Renal cortex interstitium (tissue), 11 donors: ENCODE data around the gene TBC1D16. TPM values are rescaled to one million over a fixed set of nuclear protein-coding genes. Genes with fewer than 3 reads are reported as not detected.

Source experiments
- DNase-seq, 11 donors: peaks; one replicate each; pipeline ENCODE4 v3.0.0-alpha.2; 2013; ENCODE audit warnings: low read depth in 9 of 11, low spot score in 4 of 11; ENCODE audit errors: extremely low read depth in 1 of 11
- polyA plus RNA-seq, 3 donors: library from polyadenylated mRNA; unstranded; fragments of 120-200 nt; gene quantifications; one replicate each; pipeline ENCODE4 v1.2.1, GENCODE V29; 2013; ENCODE audit not compliant: insufficient read length in 3 of 3

TBC1D16 gene
- polyA plus RNA-seq, 3 donors = 33.9 to 40.3 (median 40.0) TPM

- DNase-seq = no peak
These were observed 107.8 kb downstream of the TBC1D16 start for GRCh38 chr17:79927688-79928501.

- no peak for DNase-seq
These were observed 108.5 kb downstream of the TBC1D16 start for GRCh38 chr17:79927136-79927661.

- DNase-seq = no peak
These were observed 109.0 kb downstream of the TBC1D16 start for GRCh38 chr17:79926605-79927135.

- DNase-seq = no peak
These were observed 109.5 kb downstream of the TBC1D16 start for GRCh38 chr17:79926142-79926604.

GRCh38 chr17:79925242-79925957 is 110.3 kb downstream of the TBC1D16 start:
- DNase-seq = no peak

- no peak for DNase-seq
These were observed 111.1 kb downstream of the TBC1D16 start for GRCh38 chr17:79924639-79924976.

GRCh38 chr17:79923974-79924638 is 111.6 kb downstream of the TBC1D16 start:
- no peak for DNase-seq

GRCh38 chr17:79922798-79923197 is 112.9 kb downstream of the TBC1D16 start:
- no peak for DNase-seq

- DNase-seq = no peak
These were observed 113.5 kb downstream of the TBC1D16 start for GRCh38 chr17:79922116-79922601.

- DNase-seq = no peak
These were observed 114.1 kb downstream of the TBC1D16 start for GRCh38 chr17:79921411-79922115.

- DNase-seq = no peak
These were observed 114.8 kb downstream of the TBC1D16 start for GRCh38 chr17:79920751-79921410.

- DNase-seq = no peak
These were observed 115.6 kb downstream of the TBC1D16 start for GRCh38 chr17:79919862-79920720.

- no peak for DNase-seq
These were observed 116.5 kb downstream of the TBC1D16 start for GRCh38 chr17:79919164-79919585.

- no peak for DNase-seq
These were observed 117.0 kb downstream of the TBC1D16 start for GRCh38 chr17:79918581-79919163.

GRCh38 chr17:79917902-79918484 is 117.7 kb downstream of the TBC1D16 start:
- DNase-seq = no peak
